CD4-positive, alpha-beta memory T cell (primary cell): Measurements from ENCODE around the gene IL1RN. TPM values are rescaled to one million over a fixed set of nuclear protein-coding genes. Genes with fewer than 3 reads are reported as not detected.

Experiments
- CTCF ChIA-PET: fragments of 350-600 bp; sonication (Branson Sonifier 250); formaldehyde crosslinking; loops from one replicate; lab custom pipeline; 2021; ENCODE audit warnings: inconsistent platforms; ENCODE audit not compliant: partially characterized antibody; lab: Charles Lee
- POLR2A ChIA-PET: fragments of 350-600 bp; sonication (Branson Sonifier 250); formaldehyde crosslinking; loops from one replicate; lab custom pipeline; 2021; ENCODE audit not compliant: partially characterized antibody; lab: Charles Lee
- DNase-seq, 5 donors: peaks; one replicate each; pipeline versions ENCODE4 v3.0.0 to v3.0.0-alpha.2; 2020 to 2022; ENCODE audit warnings: mixed read lengths in 1 of 5
- H3K27ac ChIP-seq: one replicate; pipeline ENCODE4 v1.7.0; 2013; ENCODE audit warnings: low read depth, low read length
- H3K27me3 ChIP-seq: 2 replicates; pipeline ENCODE4 v1.7.0; 2013; ENCODE audit warnings: mild to moderate bottlenecking, low read length, moderate library complexity; ENCODE audit not compliant: insufficient read depth
- H3K36me3 ChIP-seq: 2 replicates; pipeline ENCODE4 v1.7.0; 2013; ENCODE audit warnings: mild to moderate bottlenecking, low read length, moderate library complexity; ENCODE audit not compliant: insufficient read depth
- H3K4me1 ChIP-seq: 2 replicates; pipeline ENCODE4 v1.7.0; 2013; ENCODE audit warnings: mild to moderate bottlenecking, low read length, moderate library complexity; ENCODE audit not compliant: insufficient read depth
- H3K4me3 ChIP-seq, 2 donors: one replicate each; pipeline ENCODE4 v1.7.0; 2013; ENCODE audit warnings: low read length in 2 of 2, mild to moderate bottlenecking in 1 of 2
- H3K9me3 ChIP-seq, 2 donors: one replicate each; pipeline ENCODE4 v1.7.0; 2013; ENCODE audit warnings: low read length in 2 of 2, control low read depth in 1 of 2; ENCODE audit not compliant: control insufficient read depth in 1 of 2
- H3K27ac Mint-ChIP-seq, 7 donors: one replicate each; pipeline ENCODE4 v1.8.0; 2020 to 2021; ENCODE audit warnings: mixed read lengths in 7 of 7, mild to moderate bottlenecking in 6 of 7, inconsistent platforms in 3 of 7, moderate library complexity in 3 of 7
- H3K27me3 Mint-ChIP-seq, 2 donors: one replicate each; pipeline ENCODE4 v1.8.0; 2020 to 2021; ENCODE audit warnings: mixed read lengths in 2 of 2
- H3K36me3 Mint-ChIP-seq, 2 donors: one replicate each; pipeline ENCODE4 v1.8.0; 2020 to 2021; ENCODE audit warnings: mixed read lengths in 2 of 2, inconsistent platforms in 1 of 2, mild to moderate bottlenecking in 1 of 2
- H3K4me1 Mint-ChIP-seq, 4 donors: one replicate each; pipeline ENCODE4 v1.8.0; 2020 to 2021; ENCODE audit warnings: mixed read lengths in 4 of 4, mild to moderate bottlenecking in 1 of 4
- H3K4me3 Mint-ChIP-seq, 8 donors: one replicate each; pipeline ENCODE4 v1.8.0; 2020 to 2021; ENCODE audit warnings: mixed read lengths in 8 of 8, mild to moderate bottlenecking in 7 of 8, moderate library complexity in 6 of 8, inconsistent platforms in 3 of 8
- H3K9me3 Mint-ChIP-seq, 8 donors: one replicate each; pipeline ENCODE4 v1.8.0; 2020 to 2021; ENCODE audit warnings: mixed read lengths in 8 of 8, mild to moderate bottlenecking in 5 of 8, inconsistent platforms in 3 of 8, moderate library complexity in 1 of 8
- intact Hi-C: fragments of 100-400 bp; cut with micrococcal nuclease; formaldehyde crosslinking; loops from one replicate; pipeline ENCODE4 v1.15.1; 2023
- polyA plus RNA-seq, 2 donors: library from polyadenylated mRNA; unstranded; fragments of 300-500 nt; fragmentation: Illumina TruSeq; gene quantifications; one replicate each; pipeline ENCODE4 v1.2.3, GENCODE V29; 2021
- total RNA-seq, 2 experiments: library from RNA; stranded (reverse); gene quantifications; one replicate each; pipeline ENCODE4 v1.2.3, GENCODE V29; 2021

The IL1RN gene
- total and polyA plus RNA-seq, 4 experiments from 2014 or later, result 2.4 TPM; not detected in 2

GRCh38 chr2:113102133-113102532 lies 25.3 kb upstream of the IL1RN start:
- H3K4me1 Mint-ChIP-seq, result peaks cover 11 to 13% (median 12%) of the 10 kb centered on the region in 4 donors
- ChIA-PET POLR2A (no interaction called here), CTCF (no interaction called here)
- peaks cover 0 to 4% of the 10 kb centered on the region in 2 donors for H3K27me3 Mint-ChIP-seq
- Histone ChIP-seq H3K36me3 (no peaks in the 10 kb centered on the region), H3K27me3 (no peaks in the 10 kb centered on the region), H3K4me1 (peaks cover 12% of the 10 kb centered on the region), H3K9me3 (no peaks in the 10 kb centered on the region), H3K4me3 (no peak overlapping the region), H3K27ac (no peak overlapping the region)
- DNase-seq, result no peak
- peaks cover 0 to 3% of the 10 kb centered on the region in 2 donors for H3K36me3 Mint-ChIP-seq
- H3K4me3 Mint-ChIP-seq, result peak overlapping the region in 1 of 8 donors; percentile 22
- peaks cover 0 to 12% (median 5%) of the 10 kb centered on the region in 8 donors for H3K9me3 Mint-ChIP-seq
- no peak overlapping the region for H3K27ac Mint-ChIP-seq
- intact Hi-C loops, result no loop called here

- Mint-ChIP-seq H3K4me1 (peaks cover 3% of the 10 kb centered on the region in 4 donors), H3K9me3 (peaks cover 0 to 4% (median under 1%) of the 10 kb centered on the region in 8 donors), H3K27ac (no peak overlapping the region), H3K4me3 (no peak overlapping the region), H3K36me3 (no peaks in the 10 kb centered on the region), H3K27me3 (peaks cover under 1 to 3% of the 10 kb centered on the region in 2 donors)
- ChIA-PET CTCF (no interaction called here), POLR2A (no interaction called here)
- H3K9me3 ChIP-seq, result no peaks in the 10 kb centered on the region
- intact Hi-C loops, result no loop called here
- H3K27me3 ChIP-seq, result no peaks in the 10 kb centered on the region
- no peaks in the 10 kb centered on the region for H3K36me3 ChIP-seq
- peaks cover 4% of the 10 kb centered on the region for H3K4me1 ChIP-seq
- no peak overlapping the region for H3K4me3 ChIP-seq
- DNase-seq, result no peak
- H3K27ac ChIP-seq, result no peak overlapping the region
These were observed 24.1 kb upstream of the IL1RN start for GRCh38 chr2:113103277-113103676.

- Histone ChIP-seq H3K27me3 (no peaks in the 10 kb centered on the region), H3K27ac (no peak overlapping the region), H3K4me3 (no peak overlapping the region), H3K36me3 (no peaks in the 10 kb centered on the region), H3K4me1 (no peaks in the 10 kb centered on the region), H3K9me3 (no peaks in the 10 kb centered on the region)
- peaks cover 0 to 4% (median under 1%) of the 10 kb centered on the region in 8 donors for H3K9me3 Mint-ChIP-seq
- no peaks in the 10 kb centered on the region for H3K36me3 Mint-ChIP-seq
- intact Hi-C loops, result no loop called here
- ChIA-PET POLR2A (no interaction called here), CTCF (no interaction called here)
- H3K27me3 Mint-ChIP-seq, result peaks cover 2 to 6% of the 10 kb centered on the region in 2 donors
- H3K4me1 Mint-ChIP-seq, result no peaks in the 10 kb centered on the region
- no peak overlapping the region for H3K27ac Mint-ChIP-seq
- no peak for DNase-seq
- H3K4me3 Mint-ChIP-seq, result no peak overlapping the region
These were observed 23.3 kb upstream of the IL1RN start for GRCh38 chr2:113104054-113104611.

- Histone ChIP-seq H3K4me1 (no peaks in the 10 kb centered on the region), H3K36me3 (no peaks in the 10 kb centered on the region), H3K4me3 (no peak overlapping the region), H3K27me3 (no peaks in the 10 kb centered on the region), H3K9me3 (no peaks in the 10 kb centered on the region), H3K27ac (no peak overlapping the region)
- CTCF ChIA-PET, result interaction anchor here (1.1 kb wide), 1 partner anchor 9 kb away, joined by 5 read pairs; no protein-coding TSS in a partner anchor
- H3K36me3 Mint-ChIP-seq, result no peaks in the 10 kb centered on the region
- H3K27me3 Mint-ChIP-seq, result peaks cover 2 to 6% of the 10 kb centered on the region in 2 donors
- DNase-seq, result no peak
- no peak overlapping the region for H3K4me3 Mint-ChIP-seq
- POLR2A ChIA-PET, result no interaction called here
- H3K9me3 Mint-ChIP-seq, result peaks cover 0 to 4% (median under 1%) of the 10 kb centered on the region in 8 donors
- H3K27ac Mint-ChIP-seq, result no peak overlapping the region
- intact Hi-C loops, result no loop called here
- H3K4me1 Mint-ChIP-seq, result no peaks in the 10 kb centered on the region
These were observed 22.2 kb upstream of the IL1RN start for GRCh38 chr2:113105047-113105785.

- Mint-ChIP-seq H3K27me3 (peaks cover 2 to 4% of the 10 kb centered on the region in 2 donors), H3K9me3 (no peaks in the 10 kb centered on the region), H3K4me3 (no peak overlapping the region), H3K27ac (no peak overlapping the region), H3K4me1 (peaks cover 0 to 4% (median 2%) of the 10 kb centered on the region in 4 donors), H3K36me3 (no peaks in the 10 kb centered on the region)
- DNase-seq, result no peak
- H3K27me3 ChIP-seq, result no peaks in the 10 kb centered on the region
- no peaks in the 10 kb centered on the region for H3K9me3 ChIP-seq
- intact Hi-C loops, result no loop called here
- POLR2A ChIA-PET, result no interaction called here
- peaks cover 12% of the 10 kb centered on the region for H3K4me1 ChIP-seq
- H3K4me3 ChIP-seq, result no peak overlapping the region
- CTCF ChIA-PET, result no interaction called here
- no peak overlapping the region for H3K27ac ChIP-seq
- no peaks in the 10 kb centered on the region for H3K36me3 ChIP-seq
These were observed 16.3 kb upstream of the IL1RN start for GRCh38 chr2:113111121-113111520.

- CTCF ChIA-PET, result no interaction called here
- intact Hi-C loops, result no loop called here
These were observed 15.5 kb upstream of the IL1RN start for GRCh38 chr2:113111823-113112287.

GRCh38 chr2:113112441-113112840 lies 15.0 kb upstream of the IL1RN start:
- no peaks in the 10 kb centered on the region for H3K9me3 Mint-ChIP-seq
- peaks cover 0 to 9% (median 4%) of the 10 kb centered on the region in 4 donors for H3K4me1 Mint-ChIP-seq
- intact Hi-C loops, result no loop called here
- no peak overlapping the region for H3K27ac ChIP-seq
- no peak overlapping the region for H3K4me3 ChIP-seq
- no peaks in the 10 kb centered on the region for H3K36me3 ChIP-seq
- H3K9me3 ChIP-seq, result no peaks in the 10 kb centered on the region
- no peak overlapping the region for H3K4me3 Mint-ChIP-seq
- H3K27me3 ChIP-seq, result no peaks in the 10 kb centered on the region
- DNase-seq, result no peak
- peaks cover 2 to 4% of the 10 kb centered on the region in 2 donors for H3K27me3 Mint-ChIP-seq
- POLR2A ChIA-PET, result no interaction called here
- no peaks in the 10 kb centered on the region for H3K36me3 Mint-ChIP-seq
- peaks cover 22% of the 10 kb centered on the region for H3K4me1 ChIP-seq
- CTCF ChIA-PET, result no interaction called here
- no peak overlapping the region for H3K27ac Mint-ChIP-seq

More at GRCh38 chr2:113111823-113112287, 15.5 kb upstream of the IL1RN start:
- Mint-ChIP-seq H3K4me1 (peaks cover 0 to 8% (median 4%) of the 10 kb centered on the region in 4 donors), H3K9me3 (no peaks in the 10 kb centered on the region), H3K27me3 (peaks cover 2 to 4% of the 10 kb centered on the region in 2 donors), H3K36me3 (no peaks in the 10 kb centered on the region), H3K4me3 (no peak overlapping the region), H3K27ac (no peak overlapping the region)
- H3K4me3 ChIP-seq, result no peak overlapping the region
- H3K27me3 ChIP-seq, result no peaks in the 10 kb centered on the region
- no peaks in the 10 kb centered on the region for H3K9me3 ChIP-seq
- H3K4me1 ChIP-seq, result peaks cover 19% of the 10 kb centered on the region
- no peak for DNase-seq
- POLR2A ChIA-PET, result no interaction called here
- H3K27ac ChIP-seq, result no peak overlapping the region
- H3K36me3 ChIP-seq, result no peaks in the 10 kb centered on the region
